AG10803 (cell line): Measurements from ENCODE around the gene LIMS2.

Experiments used
- DNase-seq: peaks from one replicate; pipeline ENCODE4 v3.0.0; 2010; ENCODE audit warnings: low read depth
- H3K4me3 ChIP-seq: 2 replicates; pipeline ENCODE4 v1.5.1; 2011; ENCODE audit warnings: mild to moderate bottlenecking, low read length, control low read depth
- CTCF ChIP-seq: conservative IDR thresholded peaks from 2 replicates; pipeline ENCODE4 v1.5.1; 2011; ENCODE audit warnings: mild to moderate bottlenecking, low read length, control low read depth, inconsistent platforms

LIMS2 gene

GRCh38 chr2:127661072-127661649 is 14.2 kb downstream of the LIMS2 start:
- DNase-seq: no peak
- H3K4me3 ChIP-seq: no peak overlapping the region
- no peak for TF ChIP-seq CTCF

GRCh38 chr2:127660291-127660578 is 15.1 kb downstream of the LIMS2 start:
- no peak for TF ChIP-seq CTCF
- no peak for DNase-seq
- H3K4me3 ChIP-seq: no peak overlapping the region

- no peak for DNase-seq
- H3K4me3 ChIP-seq: no peak overlapping the region
- TF ChIP-seq CTCF: no peak
These were observed 15.7 kb downstream of the LIMS2 start for GRCh38 chr2:127659408-127660290.

- no peak for TF ChIP-seq CTCF
- H3K4me3 ChIP-seq: no peak overlapping the region
- DNase-seq: no peak
These were observed 16.5 kb downstream of the LIMS2 start for GRCh38 chr2:127658641-127659407.

GRCh38 chr2:127658146-127658545 is 17.2 kb downstream of the LIMS2 start:
- no peak overlapping the region for H3K4me3 ChIP-seq
- TF ChIP-seq CTCF: no peak
- DNase-seq: no peak

GRCh38 chr2:127657232-127657595 is 18.1 kb downstream of the LIMS2 start:
- no peak for TF ChIP-seq CTCF
- H3K4me3 ChIP-seq: no peak overlapping the region
- no peak for DNase-seq
